Suprapubic skin (tissue), 4 donors: ENCODE data around the gene MBP. TPM values are rescaled to one million over a fixed set of nuclear protein-coding genes. Genes with fewer than 3 reads are reported as not detected.

Source experiments
- DNase-seq, 2 donors: peaks; one replicate each; pipeline ENCODE4 v3.0.0-alpha.2; 2019; ENCODE audit warnings: low spot score in 2 of 2
- H3K27ac ChIP-seq: fragments of 200-600 bp; sonication (generic); one replicate; pipeline ENCODE4 v1.5.1; 2019
- H3K27me3 ChIP-seq: fragments of 200-600 bp; sonication (generic); one replicate; pipeline ENCODE4 v1.5.1; 2019
- H3K36me3 ChIP-seq: fragments of 200-600 bp; sonication (generic); one replicate; pipeline ENCODE4 v1.5.1; 2019
- H3K4me1 ChIP-seq: fragments of 200-600 bp; sonication (generic); one replicate; pipeline ENCODE4 v1.5.1; 2019
- H3K4me3 ChIP-seq: fragments of 200-600 bp; sonication (generic); one replicate; pipeline ENCODE4 v1.5.1; 2019; ENCODE audit warnings: mild to moderate bottlenecking
- H3K9me3 ChIP-seq: fragments of 200-600 bp; sonication (generic); one replicate; pipeline ENCODE4 v1.5.1; 2019
- CTCF ChIP-seq, 2 donors: fragments of 200-600 bp in 1 of 2; fragments of 450-650 bp in 1 of 2; sonication (generic) in 1 of 2; IDR thresholded peaks; one replicate each; pipeline ENCODE4 v1.5.1; 2016 to 2019; ENCODE audit warnings: antibody characterized with exemption in 2 of 2, mild to moderate bottlenecking in 1 of 2, moderate library complexity in 1 of 2
- EP300 ChIP-seq: sonication (generic); formaldehyde crosslinking; IDR thresholded peaks from one replicate; pipeline ENCODE4 v1.6.1; 2017; ENCODE audit warnings: antibody characterized with exemption
- POLR2A ChIP-seq, 2 donors: fragments of 450-650 bp; IDR thresholded peaks; one replicate each; pipeline ENCODE4 v1.6.1; 2017; ENCODE audit warnings: antibody characterized with exemption in 2 of 2, mild to moderate bottlenecking in 2 of 2, moderate library complexity in 2 of 2
- POLR2AphosphoS5 ChIP-seq, 3 donors: sonication (generic); formaldehyde crosslinking; IDR thresholded peaks; one replicate each; pipeline ENCODE4 v1.6.1; 2017; ENCODE audit warnings: antibody characterized with exemption in 3 of 3
- WGBS: methylation state at CpG from one replicate; pipeline ENCODE4 v1.1.5; 2018; 5-methylcytosine and 5-hydroxymethylcytosine counted together
- total RNA-seq, 4 donors: library from RNA; depleted of rRNA; stranded (reverse); fragments of >200 nt; gene quantifications; one replicate each; pipeline ENCODE4 v1.1.0, GENCODE V29; 2016

The MBP gene
- total RNA-seq, 4 donors from 2014 or later = 37.0 to 100 (median 69.3) TPM

- TF ChIP-seq EP300 (no peak), POLR2AphosphoS5 (IDR thresholded peaks at IDR 0.05) (no peak), CTCF (IDR thresholded peaks at IDR 0.05) (no peak), POLR2A (IDR thresholded peaks at IDR 0.05) (no peak)
- H3K27me3 ChIP-seq = no peaks in the 10 kb centered on the region
- DNase-seq = no peak
- H3K4me1 ChIP-seq = peaks cover 3% of the 10 kb centered on the region
- no peak overlapping the region for H3K27ac ChIP-seq
- H3K4me3 ChIP-seq = no peak overlapping the region
- WGBS = 81% methylated on average over 13 of the region's 13 CpGs
- H3K36me3 ChIP-seq = no peaks in the 10 kb centered on the region
- no peaks in the 10 kb centered on the region for H3K9me3 ChIP-seq
Measured at GRCh38 chr18:77037567-77037966, 95.0 kb downstream of the MBP start.

- H3K4me3 ChIP-seq = no peak overlapping the region
- no peaks in the 10 kb centered on the region for H3K9me3 ChIP-seq
- no peak for DNase-seq
- WGBS = 60% methylated on average over 12 of the region's 12 CpGs
- no peak overlapping the region for H3K27ac ChIP-seq
- H3K36me3 ChIP-seq = no peaks in the 10 kb centered on the region
- TF ChIP-seq POLR2AphosphoS5 (IDR thresholded peaks at IDR 0.05) = no peak
- TF ChIP-seq POLR2A (IDR thresholded peaks at IDR 0.05) = no peak
- no peak for TF ChIP-seq CTCF (IDR thresholded peaks at IDR 0.05)
- no peak for TF ChIP-seq EP300
- no peaks in the 10 kb centered on the region for H3K27me3 ChIP-seq
- peaks cover 3% of the 10 kb centered on the region for H3K4me1 ChIP-seq
Measured at GRCh38 chr18:77035380-77036187, 97.0 kb downstream of the MBP start.

DNA sequence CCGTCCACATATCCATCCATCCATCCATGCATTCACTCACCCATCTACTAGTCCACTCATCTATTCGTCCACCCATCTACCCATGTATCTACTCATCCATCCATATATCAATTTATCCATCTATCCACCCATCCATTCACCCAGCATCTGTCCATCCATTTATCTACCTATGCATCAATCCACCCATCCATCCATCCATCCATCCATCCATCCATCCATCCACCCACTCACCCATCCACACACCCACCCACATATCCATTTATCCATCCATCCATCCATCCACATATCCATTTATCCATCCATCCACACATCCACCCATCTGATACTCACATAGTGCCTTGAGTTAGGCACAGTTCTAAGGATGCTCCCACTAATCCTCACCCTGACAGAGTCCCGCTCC, 99.0 kb downstream of the MBP start:
- no peaks in the 10 kb centered on the region for H3K4me1 ChIP-seq
- H3K9me3 ChIP-seq = no peaks in the 10 kb centered on the region
- H3K36me3 ChIP-seq = no peaks in the 10 kb centered on the region
- no peak overlapping the region for H3K4me3 ChIP-seq
- 96% methylated on average over 3 of the region's 3 CpGs for WGBS
- H3K27me3 ChIP-seq = no peaks in the 10 kb centered on the region
- no peak for DNase-seq
- no peak overlapping the region for H3K27ac ChIP-seq
- TF ChIP-seq EP300 = no peak
- TF ChIP-seq POLR2A (IDR thresholded peaks at IDR 0.05) = no peak
- no peak for TF ChIP-seq CTCF (IDR thresholded peaks at IDR 0.05)
- TF ChIP-seq POLR2AphosphoS5 (IDR thresholded peaks at IDR 0.05) = no peak

DNA sequence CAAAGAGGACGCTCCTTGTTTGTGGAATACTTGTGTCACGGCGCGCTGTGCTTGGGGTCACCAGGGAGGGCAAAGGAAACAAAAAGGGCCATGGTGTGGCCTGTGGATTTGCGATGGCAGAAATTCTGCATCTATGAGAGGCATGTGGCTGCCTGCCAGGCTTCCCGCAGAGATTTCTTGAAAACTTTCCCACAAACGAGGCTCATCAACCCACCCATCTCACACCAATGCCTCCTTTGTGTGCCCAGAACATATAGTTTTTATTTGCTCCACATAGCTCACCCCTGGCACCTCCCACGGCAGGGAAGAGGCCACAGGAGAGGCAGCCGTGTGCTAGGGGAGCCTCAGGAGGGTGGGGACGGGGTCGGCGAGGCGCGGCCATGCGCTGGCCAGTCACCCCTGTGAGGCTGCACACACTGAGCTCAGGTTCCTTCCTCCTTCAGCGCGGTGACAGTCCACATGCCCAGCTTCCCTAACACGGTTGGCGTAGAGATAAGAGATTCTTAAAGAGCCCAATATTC, 100.3 kb downstream of the MBP start:
- WGBS = 65% methylated on average over 19 of the region's 19 CpGs
- Histone ChIP-seq H3K9me3 (no peaks in the 10 kb centered on the region), H3K27me3 (no peaks in the 10 kb centered on the region), H3K27ac (no peak overlapping the region), H3K4me1 (no peaks in the 10 kb centered on the region), H3K4me3 (no peak overlapping the region), H3K36me3 (no peaks in the 10 kb centered on the region)
- DNase-seq = no peak
- TF ChIP-seq POLR2AphosphoS5 (IDR thresholded peaks at IDR 0.05) (no peak), POLR2A (IDR thresholded peaks at IDR 0.05) (no peak), CTCF (IDR thresholded peaks at IDR 0.05) (no peak), EP300 (no peak)

GRCh38 chr18:77031662-77032061, 100.9 kb downstream of the MBP start:
- Histone ChIP-seq H3K4me3 (no peak overlapping the region), H3K27ac (no peak overlapping the region), H3K36me3 (no peaks in the 10 kb centered on the region), H3K4me1 (no peaks in the 10 kb centered on the region), H3K9me3 (no peaks in the 10 kb centered on the region), H3K27me3 (no peaks in the 10 kb centered on the region)
- DNase-seq = no peak
- WGBS = 91% methylated on average over 4 of the region's 9 CpGs
- TF ChIP-seq POLR2A (IDR thresholded peaks at IDR 0.05) (no peak), POLR2AphosphoS5 (IDR thresholded peaks at IDR 0.05) (no peak), CTCF (IDR thresholded peaks at IDR 0.05) (no peak), EP300 (no peak)
